Glutamatergic neuron (in vitro differentiated cells): ENCODE results near the gene CRYBG2. TPM values are rescaled to one million over a fixed set of nuclear protein-coding genes. Genes with fewer than 3 reads are reported as not detected.

Source experiments
- DNase-seq: peaks from one replicate; pipeline ENCODE4 v3.0.0; 2022
- H3K27ac Mint-ChIP-seq: one replicate; pipeline ENCODE4 v1.8.0; 2020; ENCODE audit warnings: mild to moderate bottlenecking, mixed read lengths, inconsistent platforms; ENCODE audit not compliant: unreplicated experiment
- H3K27me3 Mint-ChIP-seq: one replicate; pipeline ENCODE4 v1.8.0; 2020; ENCODE audit warnings: mild to moderate bottlenecking, moderate library complexity, mixed read lengths, inconsistent platforms; ENCODE audit not compliant: unreplicated experiment
- H3K36me3 Mint-ChIP-seq: one replicate; pipeline ENCODE4 v1.8.0; 2020; ENCODE audit warnings: mild to moderate bottlenecking, mixed read lengths, inconsistent platforms; ENCODE audit not compliant: unreplicated experiment
- H3K4me1 Mint-ChIP-seq: one replicate; pipeline ENCODE4 v1.8.0; 2020; ENCODE audit warnings: mild to moderate bottlenecking, low read depth, mixed read lengths, inconsistent platforms; ENCODE audit not compliant: unreplicated experiment
- H3K4me3 Mint-ChIP-seq: one replicate; pipeline ENCODE4 v1.8.0; 2020; ENCODE audit warnings: mild to moderate bottlenecking, mixed read lengths, inconsistent platforms; ENCODE audit not compliant: unreplicated experiment
- H3K9me3 Mint-ChIP-seq: one replicate; pipeline ENCODE4 v1.8.0; 2020; ENCODE audit warnings: mild to moderate bottlenecking, moderate library complexity, mixed read lengths, inconsistent platforms; ENCODE audit not compliant: unreplicated experiment
- total RNA-seq: library from RNA; stranded (reverse); fragmentation: NEBNext Ultra II Directional; extraction: Animal tissue kit (Norgen Biotek cat#: 25700); gene quantifications from one replicate; pipeline ENCODE4 v1.2.1, GENCODE V29; 2021; ENCODE audit not compliant: unreplicated experiment
- TF ChIP-seq, protein P1 (sequence below): fragments of 200-600 bp; sonication (generic); IDR thresholded peaks from one replicate; pipeline ENCODE4 v1.5.0; 2021; ENCODE audit not compliant: partially characterized antibody, unreplicated experiment

The CRYBG2 gene
- total RNA-seq, 1 donor from 2014 or later, result 2.2 TPM

DNA sequence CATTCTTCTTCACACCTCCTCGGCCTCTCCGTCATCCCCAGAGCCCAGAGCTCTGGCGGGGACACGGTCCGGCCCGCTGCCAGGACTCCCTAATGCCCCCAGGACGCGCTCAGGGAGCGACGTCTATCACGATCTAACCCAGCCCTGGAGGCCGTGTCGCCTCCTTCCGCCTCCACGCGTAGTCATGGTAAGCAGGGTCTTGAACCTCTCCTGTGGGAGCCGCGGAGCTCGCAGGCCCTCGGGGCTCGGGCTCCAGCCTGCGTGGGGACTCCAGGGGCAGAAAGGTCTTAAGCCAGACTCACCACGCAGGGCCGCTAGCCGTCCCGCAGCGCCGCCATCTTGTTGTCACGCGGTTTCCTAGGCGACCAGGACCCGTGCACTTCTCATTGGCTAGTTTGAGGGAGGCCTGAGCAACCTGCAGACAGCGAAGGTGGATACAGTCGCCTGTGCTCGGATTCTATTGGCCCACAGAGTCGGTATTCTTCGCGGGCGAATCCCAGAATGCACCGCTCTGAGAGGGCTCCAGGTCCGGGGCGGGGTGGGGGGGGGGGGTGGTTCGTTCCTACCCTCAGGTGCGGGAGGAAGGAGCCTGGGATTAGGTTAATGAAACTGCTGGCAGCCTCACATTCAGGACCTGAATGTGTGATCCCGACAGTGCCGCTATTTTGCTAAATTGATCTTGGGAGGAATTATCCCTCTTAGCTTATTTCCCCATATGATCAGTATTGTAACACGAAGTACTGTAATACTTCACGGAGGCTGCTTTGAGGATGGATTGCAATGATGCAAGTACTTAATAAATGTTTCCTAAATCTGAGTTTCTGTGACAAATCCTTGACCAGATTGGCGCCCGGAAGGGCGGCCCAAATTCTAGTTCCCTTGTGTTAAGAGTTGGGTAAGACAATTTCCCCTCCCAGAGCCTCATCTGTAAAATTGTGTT lies 47.4 kb downstream of the CRYBG2 start, which contains the start of gene UBXN11:
TSS of gene UBXN11 (minus strand) at position 347 of the 940 bp plus-strand sequence. CDS start 3,753 bp downstream, outside the sequence.
- Mint-ChIP-seq H3K4me3 (peak within 1 kb of the TSS; percentile 97), H3K27me3 (peaks cover 6% of the 10 kb centered on the region), H3K36me3 (no peaks in the 10 kb centered on the region), H3K9me3 (no peaks in the 10 kb centered on the region), H3K4me1 (peaks cover 14% of the 10 kb centered on the region), H3K27ac (no peak within 1 kb of the TSS)
- TF ChIP-seq, protein P1, sequence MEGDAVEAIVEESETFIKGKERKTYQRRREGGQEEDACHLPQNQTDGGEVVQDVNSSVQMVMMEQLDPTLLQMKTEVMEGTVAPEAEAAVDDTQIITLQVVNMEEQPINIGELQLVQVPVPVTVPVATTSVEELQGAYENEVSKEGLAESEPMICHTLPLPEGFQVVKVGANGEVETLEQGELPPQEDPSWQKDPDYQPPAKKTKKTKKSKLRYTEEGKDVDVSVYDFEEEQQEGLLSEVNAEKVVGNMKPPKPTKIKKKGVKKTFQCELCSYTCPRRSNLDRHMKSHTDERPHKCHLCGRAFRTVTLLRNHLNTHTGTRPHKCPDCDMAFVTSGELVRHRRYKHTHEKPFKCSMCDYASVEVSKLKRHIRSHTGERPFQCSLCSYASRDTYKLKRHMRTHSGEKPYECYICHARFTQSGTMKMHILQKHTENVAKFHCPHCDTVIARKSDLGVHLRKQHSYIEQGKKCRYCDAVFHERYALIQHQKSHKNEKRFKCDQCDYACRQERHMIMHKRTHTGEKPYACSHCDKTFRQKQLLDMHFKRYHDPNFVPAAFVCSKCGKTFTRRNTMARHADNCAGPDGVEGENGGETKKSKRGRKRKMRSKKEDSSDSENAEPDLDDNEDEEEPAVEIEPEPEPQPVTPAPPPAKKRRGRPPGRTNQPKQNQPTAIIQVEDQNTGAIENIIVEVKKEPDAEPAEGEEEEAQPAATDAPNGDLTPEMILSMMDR, result no peak
- peak; percentile 85 for DNase-seq

DNA sequence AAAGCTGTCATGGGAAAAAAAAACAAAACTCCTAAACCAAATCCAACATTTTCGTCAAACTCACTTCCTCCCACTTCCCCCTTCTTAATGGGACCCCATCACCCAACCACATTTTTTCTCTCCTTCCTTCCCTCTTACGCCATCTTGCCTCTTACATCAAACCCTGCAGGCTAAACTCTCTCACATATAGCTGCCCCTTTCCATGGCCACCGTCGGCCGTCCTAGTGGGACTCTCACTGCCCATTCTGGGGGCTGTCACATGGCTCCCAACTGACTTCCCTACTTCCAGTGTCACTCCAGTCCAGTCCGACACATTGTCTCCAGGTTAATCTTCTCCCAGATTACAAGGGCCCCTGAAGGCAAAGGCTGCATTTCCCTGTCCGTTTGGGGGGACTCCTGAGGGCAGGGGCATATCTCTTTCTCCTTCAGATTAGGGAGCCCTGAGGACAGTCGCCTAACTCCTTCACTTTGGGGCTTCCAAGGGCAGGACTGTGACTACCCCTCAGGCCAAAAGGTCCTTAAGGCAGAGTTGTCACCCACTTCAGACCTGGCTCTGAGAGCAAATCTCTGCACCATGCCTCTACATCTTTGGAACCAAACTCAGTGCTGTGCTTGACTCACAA lies 48.2 kb downstream of the CRYBG2 start:
- peaks cover 8% of the 10 kb centered on the region for H3K27me3 Mint-ChIP-seq
- H3K27ac Mint-ChIP-seq, result no peak overlapping the region
- H3K4me1 Mint-ChIP-seq, result peaks cover 20% of the 10 kb centered on the region
- no peak for DNase-seq
- H3K4me3 Mint-ChIP-seq, result peak overlapping the region; percentile 97
- no peaks in the 10 kb centered on the region for H3K9me3 Mint-ChIP-seq
- TF ChIP-seq, protein P1, result no peak
- no peaks in the 10 kb centered on the region for H3K36me3 Mint-ChIP-seq

DNA sequence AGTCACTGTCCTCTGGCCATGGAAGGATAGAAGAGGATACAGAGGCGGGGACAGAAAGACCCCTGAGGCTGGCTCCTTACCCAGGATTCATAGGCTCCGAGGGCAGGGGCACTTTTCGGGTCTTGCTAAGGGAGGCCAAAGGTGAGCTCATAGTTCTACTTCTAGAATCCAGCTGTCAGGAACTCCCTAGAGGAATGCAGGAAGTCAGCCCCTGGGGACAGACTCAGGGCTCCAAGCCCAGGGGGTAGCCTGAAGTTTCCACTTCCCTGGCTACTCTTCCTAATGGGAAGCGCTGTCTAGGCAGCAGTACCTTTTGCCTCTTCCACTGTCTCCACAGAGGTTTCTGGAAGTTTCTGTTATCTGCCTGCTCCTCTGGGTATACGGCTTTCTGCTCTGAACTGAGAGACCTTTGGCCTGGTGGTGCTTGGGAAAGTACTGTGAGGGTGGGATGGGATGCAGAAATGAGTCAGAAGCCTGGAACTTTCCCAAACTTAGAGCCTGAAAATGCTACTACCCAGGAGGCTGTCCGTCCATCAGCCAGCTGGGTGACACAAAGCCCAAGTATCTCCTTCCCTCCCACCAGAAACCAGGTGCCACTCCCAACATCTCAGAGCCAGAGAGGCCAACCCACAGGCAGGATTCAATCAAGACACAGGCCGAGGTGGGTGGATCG lies 51.1 kb downstream of the CRYBG2 start:
- Mint-ChIP-seq H3K36me3 (no peaks in the 10 kb centered on the region), H3K4me3 (peak overlapping the region; percentile 46), H3K27me3 (peaks cover 9% of the 10 kb centered on the region), H3K27ac (peak overlapping the region; percentile 84), H3K4me1 (peaks cover 21% of the 10 kb centered on the region), H3K9me3 (no peaks in the 10 kb centered on the region)
- no peak for DNase-seq
- TF ChIP-seq, protein P1, result no peak

DNA sequence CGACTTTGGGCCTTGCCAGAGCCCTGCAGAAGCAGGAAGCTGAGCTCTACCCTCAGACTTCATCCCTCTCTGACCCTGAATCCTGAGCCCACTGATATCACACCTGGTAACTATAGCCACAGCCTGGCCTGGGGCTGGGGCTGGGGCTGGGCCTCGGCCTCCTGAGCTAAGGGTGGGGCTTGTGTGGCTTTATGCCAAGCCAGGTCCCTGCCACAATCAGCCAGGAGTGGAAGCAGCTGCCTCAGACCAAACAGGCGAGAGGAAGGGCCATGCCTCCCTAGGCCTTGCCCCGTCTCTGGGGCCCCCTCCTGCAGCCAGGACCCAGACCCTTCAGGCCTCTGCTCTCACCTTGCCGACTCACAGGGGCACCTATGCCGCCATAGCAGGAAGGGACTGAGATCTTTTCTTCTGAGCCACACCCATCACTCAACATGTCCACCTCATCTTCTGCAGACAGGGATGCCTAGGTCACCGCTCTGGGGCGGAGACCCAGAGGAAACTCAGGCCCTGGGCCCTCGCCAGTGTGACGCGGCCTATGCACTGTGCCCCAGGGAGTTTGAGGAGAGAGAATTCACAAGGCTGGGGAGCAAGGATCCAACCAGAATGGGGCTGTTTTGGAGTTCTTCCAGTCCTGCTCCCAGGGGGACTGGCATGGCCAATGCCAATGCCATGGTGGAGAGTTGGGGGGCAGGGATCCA lies 53.2 kb downstream of the CRYBG2 start:
- H3K36me3 Mint-ChIP-seq, result no peaks in the 10 kb centered on the region
- DNase-seq, result no peak
- TF ChIP-seq, protein P1, result no peak
- H3K9me3 Mint-ChIP-seq, result no peaks in the 10 kb centered on the region
- H3K27me3 Mint-ChIP-seq, result peaks cover 7% of the 10 kb centered on the region
- peaks cover 15% of the 10 kb centered on the region for H3K4me1 Mint-ChIP-seq
- H3K27ac Mint-ChIP-seq, result no peak overlapping the region
- H3K4me3 Mint-ChIP-seq, result no peak overlapping the region
